DMS153 treated with DMSO at 0.1 percent for 48 hours (cell line): ENCODE measurements around the gene PKD1.

Source experiments
- DNase-seq: peaks from one replicate; lab custom pipeline; 2025; ENCODE audit not compliant: unreplicated experiment; lab: John Stamatoyannopoulos, UW

PKD1 gene

GRCh38 chr16:2170587-2171435, 35.1 kb upstream of the PKD1 start:
- no peak for DNase-seq

DNA sequence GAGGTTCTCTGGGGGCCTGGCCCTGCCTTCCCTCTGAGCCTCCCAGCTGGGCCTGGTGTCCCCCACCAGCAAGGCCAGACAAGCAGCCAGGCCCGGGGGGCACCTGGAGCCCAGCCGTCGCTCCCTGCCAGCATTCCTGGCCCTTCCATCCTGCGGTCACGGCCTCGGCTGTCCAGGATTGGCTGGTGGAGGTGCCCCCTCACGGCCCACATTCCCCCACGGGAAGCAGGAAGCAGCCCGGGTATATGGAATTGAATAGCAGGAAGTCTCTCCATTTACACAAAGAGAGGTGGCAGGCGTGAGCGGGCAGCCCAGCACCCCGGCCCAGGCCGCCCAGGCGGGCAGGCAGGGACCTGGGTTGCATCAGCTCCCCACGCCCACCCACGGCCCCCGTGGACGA, 34.4 kb upstream of the PKD1 start:
- no peak for DNase-seq

DNA sequence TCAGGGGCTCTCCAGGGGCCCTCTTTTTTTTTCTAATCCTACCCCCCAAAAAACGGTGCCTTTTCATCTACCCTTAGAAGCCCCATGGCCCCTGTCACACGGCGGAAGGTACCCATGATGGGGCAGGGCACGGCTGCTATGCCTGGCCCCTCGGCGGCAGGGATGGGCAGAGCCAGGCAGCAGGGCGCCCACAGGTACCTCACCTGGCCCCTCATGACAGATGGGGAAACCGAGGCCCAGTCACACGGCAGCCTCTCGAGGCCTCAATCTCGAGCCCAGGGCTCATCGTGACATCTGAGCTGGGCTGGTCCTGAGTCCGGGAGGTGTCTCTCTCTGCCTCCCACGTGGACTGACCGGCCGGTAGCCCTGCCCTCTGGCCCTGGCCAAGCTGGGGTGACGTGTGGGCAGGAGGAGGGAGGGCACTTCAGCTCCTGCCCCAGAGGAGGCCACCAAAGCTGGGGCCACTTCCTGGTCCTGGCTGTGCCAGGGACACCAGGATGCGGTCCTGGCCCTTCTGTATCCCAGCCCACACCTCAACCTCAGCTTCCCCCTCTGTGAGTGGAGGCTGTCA, 31.5 kb upstream of the PKD1 start:
- no peak for DNase-seq

GRCh38 chr16:2166263-2167067, 30.8 kb upstream of the PKD1 start:
- DNase-seq = no peak

DNA sequence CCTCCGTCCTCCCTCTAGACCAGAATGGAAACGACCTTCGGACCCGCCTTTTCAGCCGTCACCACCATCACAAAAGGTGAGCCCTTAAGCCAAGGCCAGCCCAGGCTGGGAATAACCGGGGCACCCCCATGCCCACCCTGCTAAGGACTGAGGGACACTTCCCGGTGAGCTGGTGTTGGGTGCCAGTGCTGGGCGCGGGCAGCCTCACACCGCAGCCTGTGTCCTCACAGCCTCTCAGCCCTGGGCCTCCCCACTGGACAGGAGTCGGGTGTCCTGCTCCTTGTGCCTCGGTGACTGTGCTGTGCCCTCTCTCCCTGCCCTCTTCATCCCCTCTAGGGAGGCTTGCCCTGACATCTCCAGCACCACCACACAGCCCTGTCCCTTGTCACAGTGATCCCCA, 30.2 kb upstream of the PKD1 start:
- no peak for DNase-seq

DNA sequence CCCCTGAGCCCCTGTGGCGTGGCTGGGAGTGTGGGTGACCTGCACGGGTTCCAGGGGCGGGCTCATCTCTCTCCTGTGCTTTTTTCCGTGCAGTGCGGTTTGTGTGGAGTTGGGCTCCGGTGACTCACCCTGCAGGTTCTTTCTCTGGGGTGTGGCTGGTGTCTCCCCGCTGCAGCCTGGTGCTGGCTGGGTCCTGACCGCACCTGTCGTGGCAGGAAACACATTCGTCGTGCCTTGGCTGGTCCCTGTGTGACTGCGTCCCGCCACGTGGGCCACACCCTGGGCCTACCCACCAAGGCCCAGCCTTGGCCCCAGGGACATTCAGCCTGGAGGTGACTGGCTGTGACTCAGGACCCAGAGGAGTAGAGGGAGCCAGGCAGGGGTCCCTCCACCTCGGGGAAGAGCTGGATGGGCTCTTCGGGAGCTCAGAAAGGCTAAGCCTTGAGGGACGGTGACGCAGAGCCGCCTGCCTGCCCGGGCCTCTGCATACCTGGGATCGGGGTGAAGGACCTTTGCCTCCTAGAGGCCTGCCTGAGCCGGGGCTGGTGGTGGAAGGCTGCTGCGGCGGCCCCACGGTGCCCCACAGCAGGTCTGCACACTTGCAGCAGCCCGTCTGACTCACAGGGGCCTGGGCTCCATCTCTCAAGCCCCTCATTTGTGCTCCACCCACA, 27.6 kb upstream of the PKD1 start:
- DNase-seq = no peak

GRCh38 chr16:2162676-2163118, 27.0 kb upstream of the PKD1 start:
- DNase-seq = no peak

DNA sequence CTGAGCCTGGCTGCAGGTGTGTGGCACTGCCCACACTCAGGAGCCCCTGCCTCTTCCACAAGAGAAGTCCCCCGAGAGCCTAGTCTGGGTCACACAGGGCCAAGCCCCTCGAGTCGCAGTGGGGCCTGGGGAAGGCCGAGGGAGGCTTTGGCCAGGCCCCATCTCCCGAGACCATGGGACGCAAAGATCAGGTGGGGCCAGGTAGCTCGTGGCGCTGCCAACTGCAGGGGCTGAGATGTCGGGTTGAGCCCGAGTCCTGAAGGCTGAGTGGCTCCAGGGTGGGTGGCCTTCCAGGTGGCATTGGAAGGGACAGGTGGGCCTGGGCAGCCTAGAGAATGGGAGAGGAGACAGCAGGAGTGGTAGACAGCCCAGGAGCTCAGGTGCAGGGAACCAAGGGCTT, 26.2 kb upstream of the PKD1 start:
- no peak for DNase-seq

DNA sequence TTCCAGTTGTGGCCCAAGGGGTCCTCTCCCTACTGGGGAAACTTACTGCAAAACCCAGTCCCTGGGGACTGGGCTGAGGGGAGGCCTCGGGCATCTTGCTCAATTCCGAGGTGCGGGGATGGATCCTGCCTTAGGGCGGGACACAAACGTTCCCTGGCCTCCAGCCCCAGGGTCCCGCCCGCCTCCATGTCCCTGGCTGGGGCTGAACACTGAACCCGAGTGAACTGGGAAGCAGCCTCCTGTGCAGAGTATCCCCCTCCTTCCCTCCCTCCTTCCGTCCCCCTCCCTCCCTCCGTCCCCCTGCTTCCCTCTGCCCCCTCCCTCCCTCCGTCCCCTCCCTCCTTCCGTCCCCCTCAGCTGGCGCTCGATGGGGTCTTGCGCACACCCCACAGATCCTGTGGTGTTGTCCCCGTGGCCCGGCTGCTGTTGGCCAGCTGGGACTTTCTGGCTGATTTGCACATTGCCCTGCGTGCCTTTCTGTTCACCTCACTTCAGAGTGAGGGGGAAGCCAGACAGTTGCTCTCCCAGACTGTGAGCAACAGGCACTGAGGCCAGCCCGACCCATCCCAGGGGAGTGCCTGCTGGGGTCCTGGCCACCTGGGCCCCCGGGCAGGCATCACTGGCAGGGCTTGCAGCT, 25.3 kb upstream of the PKD1 start:
- DNase-seq = no peak

DNA sequence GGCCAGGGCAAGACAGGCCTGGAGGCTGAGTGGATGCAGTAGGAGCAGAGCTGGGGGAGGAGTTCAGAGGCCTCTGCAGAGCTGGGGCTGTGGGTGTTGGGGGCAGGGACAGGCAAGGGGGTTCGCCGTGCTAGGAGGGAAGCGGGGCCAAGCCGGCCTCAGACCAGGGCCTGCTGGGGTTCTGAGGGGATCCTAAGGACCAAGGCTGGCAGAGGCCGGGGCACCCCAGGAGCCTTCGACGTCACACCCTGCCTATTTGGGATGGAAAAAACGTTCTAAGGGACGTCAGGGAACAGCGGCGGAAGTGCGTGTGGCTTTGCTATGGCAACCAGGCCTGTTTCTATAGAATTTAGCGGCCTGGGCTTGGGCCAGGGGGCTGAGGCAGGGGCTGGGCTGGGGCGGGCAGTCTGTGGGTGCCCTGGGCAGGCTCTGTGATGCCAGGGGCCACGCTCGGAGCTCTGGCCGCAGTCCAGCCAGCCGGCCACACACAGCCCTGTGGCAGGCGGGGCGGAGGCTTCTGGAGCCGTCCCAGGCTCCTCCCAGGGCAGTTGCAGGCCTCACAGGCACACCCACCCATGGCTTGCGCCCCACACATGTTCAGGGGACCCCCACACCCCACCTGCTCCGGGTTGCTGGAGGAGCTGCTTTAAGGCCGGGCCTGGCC, 23.6 kb upstream of the PKD1 start:
- DNase-seq = no peak

DNA sequence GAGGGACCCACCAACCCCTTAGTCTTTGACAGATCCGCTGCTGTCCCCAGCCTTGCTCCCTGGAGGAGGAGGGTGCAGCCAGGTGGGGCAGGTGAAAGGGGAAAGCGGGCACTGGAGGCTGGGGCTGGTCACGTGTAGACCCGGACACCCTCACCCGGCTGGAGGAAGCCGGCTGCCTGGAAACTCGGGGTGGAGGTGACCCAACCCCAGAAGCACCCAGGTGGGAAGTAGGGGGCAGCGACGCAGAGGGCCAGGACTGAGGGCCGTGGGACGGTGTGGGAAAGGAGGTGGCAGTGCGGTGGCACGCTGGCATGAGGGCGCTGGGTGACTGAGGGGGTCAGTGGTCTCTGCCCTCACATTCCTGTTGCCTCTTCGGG, 22.6 kb upstream of the PKD1 start:
- no peak for DNase-seq

GRCh38 chr16:2157480-2158261, 22.0 kb upstream of the PKD1 start:
- DNase-seq = no peak

DNA sequence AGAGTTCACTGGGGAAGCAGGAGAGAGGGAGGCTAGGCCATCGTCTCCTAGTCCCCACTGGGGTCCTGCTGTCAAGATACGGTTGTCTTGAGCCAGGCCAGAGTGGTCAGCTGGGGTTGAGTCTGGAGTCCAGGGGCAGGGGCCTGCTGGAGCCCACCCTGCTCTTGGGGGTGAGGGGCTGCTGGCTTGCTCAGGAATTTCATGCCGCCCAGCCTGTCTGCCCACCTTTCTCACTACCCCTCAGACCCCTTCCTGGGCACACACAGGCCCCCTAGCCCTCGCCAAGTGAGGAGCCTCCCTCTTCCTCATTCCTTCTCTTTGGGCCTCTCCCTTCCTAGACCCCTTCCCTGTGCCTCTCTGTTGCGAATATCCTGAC, 21.1 kb upstream of the PKD1 start:
- DNase-seq = no peak

DNA sequence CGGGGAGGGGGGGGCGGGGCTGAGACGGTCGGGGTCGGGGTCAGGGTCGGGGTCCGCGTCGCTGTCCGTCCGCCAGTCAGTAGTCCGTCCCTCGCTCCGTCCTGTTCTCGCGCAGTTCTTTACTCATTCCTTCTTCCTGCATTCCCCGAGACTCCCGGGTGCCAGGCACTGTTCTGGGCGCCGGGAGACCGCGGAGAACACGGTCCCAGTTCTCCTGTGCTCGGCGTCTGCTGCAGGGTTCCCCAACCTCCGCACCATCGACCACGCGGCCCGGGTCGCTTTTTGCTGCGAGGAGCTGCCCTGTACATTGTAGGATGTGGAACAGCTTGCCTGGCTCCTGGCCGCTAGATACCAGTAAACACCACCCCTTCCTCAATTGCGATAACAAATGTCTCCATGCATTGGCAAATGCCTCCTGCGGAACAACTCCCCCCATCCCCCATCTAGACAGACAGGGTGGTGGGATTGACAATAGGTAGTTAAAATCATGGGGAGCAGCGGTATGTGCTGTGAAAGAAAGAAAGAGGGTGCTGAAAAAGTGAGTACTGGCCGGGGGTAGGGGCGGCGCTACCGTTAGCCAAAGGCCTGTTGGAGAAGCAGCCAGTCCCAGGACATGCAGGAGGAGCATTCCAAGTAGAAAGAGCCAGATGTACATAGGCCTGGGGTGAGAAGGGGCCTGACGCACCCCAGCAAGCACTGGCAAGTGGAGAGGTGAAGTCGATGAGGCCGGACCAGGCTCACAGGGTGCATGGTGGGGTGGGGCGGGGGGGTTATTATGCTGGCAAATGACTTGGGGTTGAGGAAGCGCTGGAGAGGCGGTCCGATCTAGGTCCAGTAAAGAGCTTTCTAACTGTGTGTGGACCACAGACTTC, 20.5 kb upstream of the PKD1 start:
- no peak for DNase-seq

DNA sequence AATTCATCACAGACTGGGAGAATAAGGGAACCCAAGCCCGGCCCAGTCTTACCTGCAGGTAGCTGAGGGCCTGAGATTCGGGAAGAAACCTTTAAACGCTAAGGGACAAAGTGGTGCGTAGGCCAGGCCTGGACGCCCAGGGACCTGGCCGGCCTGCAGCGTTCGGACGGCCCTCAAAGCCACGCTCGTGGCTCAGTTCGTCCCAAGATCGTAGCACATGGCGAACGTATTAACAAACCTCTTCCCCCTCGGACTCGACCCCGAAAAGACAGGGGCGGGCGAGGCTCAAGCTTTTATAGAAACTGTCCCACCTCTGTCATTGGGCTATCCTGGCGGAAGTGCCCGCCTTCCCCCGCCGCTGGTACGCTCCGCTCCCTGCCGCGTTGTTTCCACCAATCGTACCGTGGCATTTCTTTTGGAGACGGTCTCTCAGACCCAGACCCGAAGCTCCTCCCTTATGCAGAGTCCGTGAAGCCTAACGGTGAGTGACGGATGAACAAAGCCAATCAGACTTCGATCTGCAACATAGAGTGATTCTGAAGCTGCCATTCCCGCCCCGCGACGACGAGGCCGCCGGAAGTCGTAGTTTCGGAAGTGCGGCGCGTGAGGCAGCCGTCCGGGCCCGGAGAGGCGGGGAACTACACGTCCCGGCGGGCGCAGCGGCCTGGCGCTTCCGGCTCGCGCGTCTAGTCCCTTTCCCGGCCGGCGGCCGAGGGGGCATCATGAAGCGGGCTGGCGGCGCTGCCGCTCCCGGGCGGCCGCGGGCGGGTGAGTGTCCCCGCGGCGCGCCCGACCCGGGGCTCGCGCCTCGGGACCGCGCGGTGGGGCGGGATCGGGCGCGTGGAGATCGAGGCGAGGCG, 19.6 kb upstream of the PKD1 start, which contains the start of gene TRAF7:
TSS of gene TRAF7 (plus strand) at position 692 of the 860 bp plus-strand sequence. CDS start 8,139 bp downstream, outside the sequence.
- peak; percentile 99 for DNase-seq

DNA sequence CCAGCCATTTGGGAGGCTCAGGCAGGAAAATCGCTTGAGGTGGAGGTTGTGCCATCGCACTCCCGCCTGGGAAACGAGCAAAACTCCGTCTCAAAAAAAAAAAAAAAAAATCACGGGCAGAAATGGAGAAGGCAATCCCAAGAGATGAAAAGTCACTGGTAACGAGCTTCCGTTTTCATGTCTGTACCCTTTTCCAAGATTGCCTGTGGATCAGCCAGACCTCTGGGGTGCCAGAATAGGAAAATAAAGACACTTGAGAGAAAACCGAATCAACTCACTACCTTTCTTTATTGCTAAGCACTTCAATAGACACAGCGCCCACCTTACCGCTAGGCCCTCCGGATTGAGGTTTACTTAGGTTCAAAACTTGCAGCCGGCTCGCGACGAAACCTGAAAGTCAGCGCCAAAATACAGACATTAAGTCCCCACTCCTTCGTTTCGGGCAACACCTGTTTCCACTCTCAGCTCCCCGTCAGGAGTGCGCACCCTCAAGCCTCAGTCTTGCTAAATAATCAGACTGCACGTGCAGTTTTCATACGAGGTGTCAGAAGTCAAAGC, 18.9 kb upstream of the PKD1 start:
- DNase-seq = no peak
